Activated CD8-positive, alpha-beta memory T cell treated with anti-CD3 and anti-CD28 coated beads for 4 hours (primary cell): ENCODE data around the gene OVCH2.

Source experiments
- DNase-seq, 2 donors: peaks; one replicate each; pipeline ENCODE4 v3.0.0-alpha.2; 2020; ENCODE audit warnings: low read depth in 2 of 2

The OVCH2 gene

GRCh38 chr11:7639643-7640025, 66.6 kb downstream of the OVCH2 start:
- no peak for DNase-seq
